DOHH2 (cell line): ENCODE results near the gene TMEM53.

Experiments used
- H3F3A ChIP-seq: fragments of 200-600 bp; sonication (generic), shearing (Covaris generic); 2 replicates; pipeline ENCODE4 v1.6.0; 2016; ENCODE audit warnings: antibody characterized with exemption, mild to moderate bottlenecking; ENCODE audit not compliant: control insufficient read depth, insufficient read depth
- H3K27ac ChIP-seq: fragments of 200-600 bp; sonication (generic); 2 replicates; pipeline ENCODE4 v1.5.1; 2014; ENCODE audit warnings: low read depth, mild to moderate bottlenecking, low read length, moderate library complexity
- H3K27me3 ChIP-seq: fragments of 200-600 bp; sonication (generic); 2 replicates; pipeline ENCODE4 v1.6.1; 2014; ENCODE audit warnings: mild to moderate bottlenecking, low read length, mixed read lengths; ENCODE audit not compliant: control insufficient read depth
- H3K36me3 ChIP-seq: fragments of 200-600 bp; sonication (generic); 2 replicates; pipeline ENCODE4 v1.6.1; 2014; ENCODE audit warnings: mild to moderate bottlenecking, low read length, moderate library complexity, mixed read lengths; ENCODE audit not compliant: control insufficient read depth
- H3K4me1 ChIP-seq: fragments of 200-600 bp; sonication (generic); 2 replicates; pipeline ENCODE4 v1.6.1; 2014; ENCODE audit warnings: mild to moderate bottlenecking, low read length, mixed read lengths; ENCODE audit not compliant: control insufficient read depth
- H3K4me2 ChIP-seq: fragments of 200-600 bp; sonication (generic); 2 replicates; pipeline ENCODE4 v1.6.0; 2014; ENCODE audit warnings: mild to moderate bottlenecking, low read length, moderate library complexity
- H3K4me3 ChIP-seq: fragments of 200-600 bp; sonication (generic); 2 replicates; pipeline ENCODE4 v1.5.1; 2014; ENCODE audit warnings: mild to moderate bottlenecking, low read length, mixed read lengths
- H3K79me2 ChIP-seq: fragments of 200-600 bp; sonication (generic); 2 replicates; pipeline ENCODE4 v1.6.1; 2014; ENCODE audit warnings: mild to moderate bottlenecking, low read length, mixed read lengths; ENCODE audit not compliant: control insufficient read depth
- H3K9me2 ChIP-seq: fragments of 200-600 bp; sonication (generic); replicated peaks from 2 replicates; pipeline ENCODE4 v1.6.1; 2014; ENCODE audit warnings: mild to moderate bottlenecking, low read length, mixed read lengths; ENCODE audit not compliant: control insufficient read depth
- H3K9me3 ChIP-seq: fragments of 200-600 bp; sonication (generic); 2 replicates; pipeline ENCODE4 v1.6.1; 2014; ENCODE audit warnings: antibody characterized with exemption, low read length, mixed read lengths; ENCODE audit not compliant: control insufficient read depth, insufficient read depth
- H4K20me1 ChIP-seq: fragments of 200-600 bp; sonication (generic); 2 replicates; pipeline ENCODE4 v1.6.0; 2014; ENCODE audit warnings: low read depth, mild to moderate bottlenecking, antibody characterized with exemption, low read length, moderate library complexity; ENCODE audit not compliant: control insufficient read depth, insufficient read depth
- CTCF ChIP-seq: fragments of 200-600 bp; sonication (generic); IDR thresholded peaks from one replicate; pipeline ENCODE4 v1.5.1; 2014; ENCODE audit warnings: antibody characterized with exemption, mild to moderate bottlenecking, low read depth, low read length; ENCODE audit not compliant: poor library complexity, severe bottlenecking
- EZH2phosphoT487 ChIP-seq: fragments of 200-600 bp; sonication (generic); IDR thresholded peaks from 2 replicates; pipeline ENCODE4 v1.6.1; 2017; ENCODE audit warnings: borderline replicate concordance, mild to moderate bottlenecking, antibody characterized with exemption, low read length, moderate library complexity, mixed read lengths

TMEM53 gene

DNA sequence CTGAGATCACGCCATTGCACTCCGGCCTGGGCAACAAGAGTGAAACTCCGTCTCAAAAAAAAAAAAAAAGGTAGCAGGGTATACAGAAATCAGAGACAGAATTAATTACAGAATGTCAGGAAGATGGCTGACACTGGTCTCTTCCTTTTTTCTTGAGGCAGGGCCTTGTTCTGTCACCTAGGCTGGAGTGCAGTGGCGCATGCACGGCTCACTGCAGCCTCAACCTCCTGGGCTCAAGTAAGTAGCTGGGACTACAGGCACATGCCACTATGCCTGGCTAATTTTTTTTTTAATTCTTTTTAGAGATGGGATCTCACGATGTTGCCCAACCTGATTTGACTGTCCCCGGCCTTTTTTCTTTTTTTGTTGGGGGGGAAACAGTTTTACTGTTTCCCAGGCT, 40.3 kb upstream of the TMEM53 start:
- H3K36me3 ChIP-seq: no peaks in the 10 kb centered on the region
- H3F3A ChIP-seq: peaks cover 44% of the 10 kb centered on the region
- H3K27me3 ChIP-seq: no peaks in the 10 kb centered on the region
- peaks cover 78% of the 10 kb centered on the region for H3K4me1 ChIP-seq
- H3K4me3 ChIP-seq: peak overlapping the region; percentile 56
- no peaks in the 10 kb centered on the region for H4K20me1 ChIP-seq
- TF ChIP-seq EZH2phosphoT487: no peak
- TF ChIP-seq CTCF: no peak
- no peaks in the 10 kb centered on the region for H3K9me3 ChIP-seq
- H3K4me2 ChIP-seq: peak overlapping the region; percentile 76
- peak overlapping the region; percentile 99 for H3K27ac ChIP-seq
- H3K79me2 ChIP-seq: no peaks in the 10 kb centered on the region
- H3K9me2 ChIP-seq: no peaks in the 10 kb centered on the region

DNA sequence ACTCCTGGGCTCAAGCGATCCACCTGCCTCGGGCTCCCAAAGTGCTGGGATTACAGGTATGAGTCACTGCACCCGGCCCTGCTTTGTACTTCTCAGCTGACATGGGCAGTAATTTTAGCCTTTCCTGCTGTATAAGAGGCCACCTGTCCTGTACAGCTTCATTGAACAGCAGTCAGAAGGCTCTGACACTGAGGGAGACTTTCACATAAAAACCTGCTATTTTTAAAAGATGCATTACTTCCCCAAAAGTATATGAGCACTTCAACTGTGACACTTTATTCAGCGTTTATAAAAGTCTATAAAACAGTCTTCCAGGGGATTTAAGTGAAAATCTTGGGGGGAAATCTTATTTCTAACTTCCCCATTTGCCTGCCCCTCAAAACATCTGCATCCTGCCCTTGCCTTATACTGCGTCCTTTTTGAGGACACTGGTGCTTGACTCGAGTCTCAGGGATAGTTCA, 39.1 kb upstream of the TMEM53 start:
- H4K20me1 ChIP-seq: no peaks in the 10 kb centered on the region
- peak overlapping the region; percentile 99 for H3K27ac ChIP-seq
- no peak for TF ChIP-seq EZH2phosphoT487
- no peak for TF ChIP-seq CTCF
- no peaks in the 10 kb centered on the region for H3K9me3 ChIP-seq
- peaks cover 44% of the 10 kb centered on the region for H3F3A ChIP-seq
- H3K4me3 ChIP-seq: peak overlapping the region; percentile 50
- no peaks in the 10 kb centered on the region for H3K27me3 ChIP-seq
- H3K4me2 ChIP-seq: peak overlapping the region; percentile 76
- peaks cover 79% of the 10 kb centered on the region for H3K4me1 ChIP-seq
- H3K79me2 ChIP-seq: no peaks in the 10 kb centered on the region
- no peaks in the 10 kb centered on the region for H3K9me2 ChIP-seq
- no peaks in the 10 kb centered on the region for H3K36me3 ChIP-seq

DNA sequence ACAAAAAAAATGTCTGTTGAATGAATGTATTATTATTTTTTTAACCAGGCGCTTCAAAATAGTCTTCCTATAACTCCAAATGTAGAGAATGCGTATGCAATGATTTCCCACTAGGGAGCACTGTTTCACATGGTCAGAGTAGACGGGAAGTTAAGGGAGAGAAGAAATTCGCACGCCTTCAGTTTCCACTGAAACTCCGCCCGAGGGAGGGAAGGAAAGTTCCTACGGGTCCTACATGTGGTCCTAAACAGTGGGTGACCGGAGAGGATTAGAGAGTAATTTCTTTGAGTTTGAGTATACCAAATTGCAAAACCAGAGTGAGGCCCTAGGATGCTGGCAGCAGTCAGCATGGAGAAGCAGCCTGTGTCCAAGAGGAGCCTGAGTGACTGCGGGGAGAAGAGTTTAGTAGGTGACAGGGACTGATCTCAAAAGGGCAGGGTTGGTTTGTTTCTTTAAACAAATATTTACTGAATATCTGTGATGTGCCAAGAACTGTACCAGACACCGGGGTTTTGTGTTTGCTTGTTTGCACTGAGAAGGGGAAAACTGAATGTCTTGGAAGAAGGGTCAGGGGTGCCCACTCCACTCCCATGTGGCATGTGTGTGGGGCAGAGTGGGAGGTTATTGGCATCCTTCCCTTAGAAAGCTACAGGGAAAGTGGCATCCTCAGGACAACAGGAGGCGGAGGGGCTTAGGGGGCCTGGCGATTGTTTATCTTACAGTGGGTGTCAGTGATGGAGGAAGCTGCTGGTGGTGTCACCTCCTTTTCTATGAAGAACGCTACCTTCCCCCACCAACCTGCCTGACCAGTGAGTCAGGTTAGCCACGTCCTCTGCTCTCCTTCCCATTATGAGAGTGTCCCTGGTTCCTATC, 33.9 kb upstream of the TMEM53 start:
- Histone ChIP-seq H4K20me1 (no peaks in the 10 kb centered on the region), H3K27me3 (no peaks in the 10 kb centered on the region), H3K4me1 (peaks cover 45% of the 10 kb centered on the region), H3K36me3 (no peaks in the 10 kb centered on the region), H3K79me2 (no peaks in the 10 kb centered on the region), H3K4me2 (peak overlapping the region; percentile 61), H3K9me3 (no peaks in the 10 kb centered on the region), H3K9me2 (no peaks in the 10 kb centered on the region), H3K27ac (peak overlapping the region; percentile 15; the same call in 1 of the 2 replicates), H3F3A (peaks cover 28% of the 10 kb centered on the region), H3K4me3 (peak overlapping the region; percentile 57)
- TF ChIP-seq CTCF (peak; percentile 77), EZH2phosphoT487 (no peak)
